GM18511 (cell line): ENCODE measurements around the gene CSTF3.
"Not testable (repeated sequence)": the region's sequence is repeated elsewhere in the genome, so short reads cannot be mapped to it uniquely, and the experiment has no call there.

Source experiments
- ATAC-seq: cut with Tn5 transposase; IDR thresholded peaks from one replicate; pipeline ENCODE4 v1.9.1; 2021; ENCODE audit warnings: mild to moderate bottlenecking, moderate library complexity; ENCODE audit not compliant: unreplicated experiment

The CSTF3 gene

GRCh38 chr11:33162831-33163230 lies 1.6 kb upstream of the CSTF3 start:
- no peak for ATAC-seq

- no peak for ATAC-seq
These were observed 693 bp downstream of the CSTF3 start for GRCh38 chr11:33160587-33160986.

- no peak for ATAC-seq
These were observed 1.1 kb downstream of the CSTF3 start for GRCh38 chr11:33160136-33160535.

- not testable (repeated sequence) for ATAC-seq
These were observed 1.9 kb downstream of the CSTF3 start for GRCh38 chr11:33159378-33159867.

- no peak for ATAC-seq
These were observed 2.5 kb downstream of the CSTF3 start for GRCh38 chr11:33158596-33159275.

- no peak for ATAC-seq
These were observed 3.9 kb downstream of the CSTF3 start for GRCh38 chr11:33157103-33158027.

GRCh38 chr11:33151399-33151798 lies 9.9 kb downstream of the CSTF3 start:
- ATAC-seq = no peak

- ATAC-seq = no peak
These were observed 13.7 kb downstream of the CSTF3 start for GRCh38 chr11:33147559-33147958.

GRCh38 chr11:33135768-33136443 lies 25.4 kb downstream of the CSTF3 start:
- no peak for ATAC-seq

- ATAC-seq = no peak
These were observed 26.1 kb downstream of the CSTF3 start for GRCh38 chr11:33135216-33135615.

GRCh38 chr11:33134276-33134675 lies 27.0 kb downstream of the CSTF3 start:
- no peak for ATAC-seq

GRCh38 chr11:33133761-33134160 lies 27.5 kb downstream of the CSTF3 start:
- ATAC-seq = no peak

- ATAC-seq = no peak
These were observed 28.8 kb downstream of the CSTF3 start for GRCh38 chr11:33132510-33132909.

GRCh38 chr11:33128739-33129138 lies 32.5 kb downstream of the CSTF3 start:
- ATAC-seq = no peak

- ATAC-seq = no peak
These were observed 35.7 kb downstream of the CSTF3 start for GRCh38 chr11:33125611-33126010.

GRCh38 chr11:33125025-33125424 lies 36.3 kb downstream of the CSTF3 start:
- ATAC-seq = no peak

GRCh38 chr11:33122696-33123095 lies 38.6 kb downstream of the CSTF3 start:
- ATAC-seq = not testable (repeated sequence)

GRCh38 chr11:33116535-33116934 lies 44.7 kb downstream of the CSTF3 start:
- no peak for ATAC-seq

GRCh38 chr11:33110083-33110482 lies 51.2 kb downstream of the CSTF3 start:
- ATAC-seq = no peak

GRCh38 chr11:33109294-33109895 lies 51.9 kb downstream of the CSTF3 start:
- ATAC-seq = no peak

- ATAC-seq = no peak
These were observed 57.4 kb downstream of the CSTF3 start for GRCh38 chr11:33103836-33104235.
